HG02763 (cell line): Measurements from ENCODE around the gene DSE.
A peak's percentile ranks its signal among the peaks of the same experiment; 100 is the strongest.

ENCODE experiments used
- ATAC-seq: cut with Tn5 transposase; IDR thresholded peaks from one replicate; pipeline ENCODE4 v1.9.1; 2021; ENCODE audit warnings: mild to moderate bottlenecking, moderate library complexity; ENCODE audit not compliant: unreplicated experiment

The DSE gene

GRCh38 chr6:116444092-116444491, 73.3 kb downstream of the DSE start:
- ATAC-seq: peak; percentile 41

- ATAC-seq: no peak
These were observed 73.8 kb downstream of the DSE start for GRCh38 chr6:116444575-116444974.

GRCh38 chr6:116445102-116445501, 74.4 kb downstream of the DSE start:
- no peak for ATAC-seq

GRCh38 chr6:116446399-116446798, 75.7 kb downstream of the DSE start:
- ATAC-seq: no peak

- ATAC-seq: no peak
These were observed 76.3 kb downstream of the DSE start for GRCh38 chr6:116447052-116447451.

GRCh38 chr6:116447496-116448011, 76.8 kb downstream of the DSE start:
- no peak for ATAC-seq

- no peak for ATAC-seq
These were observed 78.8 kb downstream of the DSE start for GRCh38 chr6:116449565-116449964.

GRCh38 chr6:116450185-116450710, 79.5 kb downstream of the DSE start:
- ATAC-seq: no peak

GRCh38 chr6:116450769-116451740, 80.3 kb downstream of the DSE start:
- ATAC-seq: peak; percentile 84

- no peak for ATAC-seq
These were observed 81.2 kb downstream of the DSE start for GRCh38 chr6:116451916-116452315.

- ATAC-seq: no peak
These were observed 81.8 kb downstream of the DSE start for GRCh38 chr6:116452531-116452930.

GRCh38 chr6:116456106-116456505, 85.4 kb downstream of the DSE start:
- ATAC-seq: no peak

GRCh38 chr6:116456927-116457326, 86.2 kb downstream of the DSE start:
- ATAC-seq: no peak

- no peak for ATAC-seq
These were observed 87.5 kb downstream of the DSE start for GRCh38 chr6:116458264-116458663.

GRCh38 chr6:116459927-116460326, 89.2 kb downstream of the DSE start:
- ATAC-seq: no peak

GRCh38 chr6:116461331-116461931, 90.7 kb downstream of the DSE start, which contains the start of gene CALHM6:
CALHM6 (plus strand) TSS chr6:116461375; CDS start chr6:116461930, 555 bp downstream.
- ATAC-seq: no peak

GRCh38 chr6:116461932-116462885, 91.5 kb downstream of the DSE start:
- ATAC-seq: peak; percentile 84

- ATAC-seq: no peak
These were observed 92.6 kb downstream of the DSE start for GRCh38 chr6:116463301-116463700.

GRCh38 chr6:116465246-116465645, 94.5 kb downstream of the DSE start:
- ATAC-seq: no peak

GRCh38 chr6:116467096-116467495, 96.3 kb downstream of the DSE start:
- ATAC-seq: no peak
